Measurements from ENCODE around the gene ZNF408. TPM values are rescaled to one million over a fixed set of nuclear protein-coding genes. Genes with fewer than 3 reads are reported as not detected.
A peak's percentile ranks its signal among the peaks of the same experiment; 100 is the strongest.
"Not testable (repeated sequence)": the region's sequence is repeated elsewhere in the genome, so short reads cannot be mapped to it uniquely, and the experiment has no call there.

The ZNF408 gene
- total and polyA plus RNA-seq, 7 donors: 5.0 to 15.0 (median 9.9) TPM

- 18 to 25% (median 20%) methylated on average over 10 of the region's 10 CpGs for WGBS, 3 donors
Observed at GRCh38 chr11:46710821-46711269, 10.0 kb downstream of the ZNF408 start.

GRCh38 chr11:46711303-46711702, 10.5 kb downstream of the ZNF408 start:
- Histone ChIP-seq H3K9me3 (no peaks in the 10 kb centered on the region), H3K27ac (peak overlapping the region; percentile 90), H3K36me3 (ENCODE audit: insufficient read depth in 1 of 2, low read depth in 1 of 2) (peaks cover 0 to 7% of the 10 kb centered on the region in 2 donors), H3K4me3 (no peak overlapping the region), H3K27me3 (ENCODE audit: insufficient read depth in 3 of 3, low read length in 2 of 3) (no peaks in the 10 kb centered on the region), H3K4me1 (peaks cover 14% of the 10 kb centered on the region)
- DNase-seq (no peak), ATAC-seq (peak; percentile 49 to 62 (median 51))
- TF ChIP-seq, protein P1, sequence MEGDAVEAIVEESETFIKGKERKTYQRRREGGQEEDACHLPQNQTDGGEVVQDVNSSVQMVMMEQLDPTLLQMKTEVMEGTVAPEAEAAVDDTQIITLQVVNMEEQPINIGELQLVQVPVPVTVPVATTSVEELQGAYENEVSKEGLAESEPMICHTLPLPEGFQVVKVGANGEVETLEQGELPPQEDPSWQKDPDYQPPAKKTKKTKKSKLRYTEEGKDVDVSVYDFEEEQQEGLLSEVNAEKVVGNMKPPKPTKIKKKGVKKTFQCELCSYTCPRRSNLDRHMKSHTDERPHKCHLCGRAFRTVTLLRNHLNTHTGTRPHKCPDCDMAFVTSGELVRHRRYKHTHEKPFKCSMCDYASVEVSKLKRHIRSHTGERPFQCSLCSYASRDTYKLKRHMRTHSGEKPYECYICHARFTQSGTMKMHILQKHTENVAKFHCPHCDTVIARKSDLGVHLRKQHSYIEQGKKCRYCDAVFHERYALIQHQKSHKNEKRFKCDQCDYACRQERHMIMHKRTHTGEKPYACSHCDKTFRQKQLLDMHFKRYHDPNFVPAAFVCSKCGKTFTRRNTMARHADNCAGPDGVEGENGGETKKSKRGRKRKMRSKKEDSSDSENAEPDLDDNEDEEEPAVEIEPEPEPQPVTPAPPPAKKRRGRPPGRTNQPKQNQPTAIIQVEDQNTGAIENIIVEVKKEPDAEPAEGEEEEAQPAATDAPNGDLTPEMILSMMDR (IDR thresholded peaks at IDR 0.05): no peak
- WGBS, 3 donors: 21 to 46% (median 25%) methylated on average over 5 of the region's 5 CpGs
- intact Hi-C loops (cut with DNase I): no loop called here

More at GRCh38 chr11:46710821-46711269, 10.0 kb downstream of the ZNF408 start:
- intact Hi-C loops (cut with DNase I): no loop called here
- Histone ChIP-seq H3K27ac (peak overlapping the region; percentile 90), H3K4me1 (peaks cover 14% of the 10 kb centered on the region), H3K9me3 (no peaks in the 10 kb centered on the region), H3K27me3 (ENCODE audit: insufficient read depth in 3 of 3, low read length in 2 of 3) (no peaks in the 10 kb centered on the region), H3K36me3 (ENCODE audit: insufficient read depth in 1 of 2, low read depth in 1 of 2) (peaks cover 0 to 12% of the 10 kb centered on the region in 2 donors), H3K4me3 (no peak overlapping the region)
- DNase-seq (peak; percentile 75 to 86), ATAC-seq (peak; percentile 96)
- TF ChIP-seq, protein P1 (IDR thresholded peaks at IDR 0.05): no peak

DNA sequence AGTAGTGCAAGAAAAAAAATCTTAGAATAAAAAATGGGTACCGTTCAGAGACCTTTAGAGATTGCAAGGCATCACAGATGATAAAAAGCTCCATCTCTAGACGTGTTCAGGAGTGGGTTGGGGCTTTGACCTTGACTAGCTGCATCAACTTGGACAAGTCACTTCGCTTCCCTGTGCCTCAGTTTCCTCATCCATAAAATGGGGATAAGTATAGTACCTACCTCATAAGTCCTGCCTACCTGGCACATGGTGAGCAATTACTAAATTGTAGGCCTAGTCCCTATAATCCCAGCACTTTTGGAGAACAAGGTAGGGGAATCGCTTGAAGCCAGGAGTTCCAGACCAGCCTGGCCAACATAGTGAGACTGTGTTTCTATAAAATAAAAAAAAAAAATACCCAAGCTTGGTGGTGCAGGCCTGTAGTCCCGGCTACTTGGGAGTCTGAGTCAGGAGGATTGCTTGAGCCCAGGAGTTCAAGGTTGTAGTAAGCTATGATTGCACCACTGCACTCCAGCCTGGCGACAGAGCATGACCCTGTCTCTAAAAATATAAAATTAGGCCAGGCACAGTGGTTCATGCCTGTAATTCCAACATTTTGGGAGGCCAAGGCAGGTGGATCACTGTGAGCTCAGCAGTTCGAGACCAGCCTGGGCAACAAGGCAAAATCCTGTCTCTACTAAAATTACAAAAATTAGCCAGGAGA, 12.2 kb downstream of the ZNF408 start:
- intact Hi-C loops (cut with DNase I): no loop called here
- 79 to 91% (median 81%) methylated on average over 7 of the region's 7 CpGs for WGBS, 3 donors

DNA sequence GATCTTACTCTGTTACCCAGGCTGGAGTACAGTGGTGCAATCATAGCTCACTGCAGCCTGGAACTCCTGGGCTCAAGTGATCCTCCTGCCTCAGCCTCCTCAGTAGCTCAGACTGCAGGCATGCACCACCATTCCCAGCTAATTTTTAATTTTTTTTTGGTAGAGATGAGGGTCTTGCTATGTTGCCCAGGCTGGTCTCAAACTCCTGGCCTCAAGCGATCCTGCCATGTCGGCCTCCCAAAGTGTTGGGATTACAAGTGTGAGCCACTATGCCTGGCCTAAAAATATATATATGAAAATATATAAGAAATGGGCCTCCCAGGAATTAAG, 17.0 kb downstream of the ZNF408 start:
- H3K36me3 ChIP-seq (ENCODE audit: insufficient read depth in 1 of 2, low read depth in 1 of 2); H3K4me1 ChIP-seq; H3K27me3 ChIP-seq (ENCODE audit: insufficient read depth in 3 of 3, low read length in 2 of 3); H3K9me3 ChIP-seq; H3K27ac ChIP-seq; DNase-seq; intact Hi-C loops (cut with DNase I); H3K4me3 ChIP-seq; ATAC-seq: not testable (repeated sequence)
- WGBS, 3 donors: 93 to 100% (median 98%) methylated on average over 2 of the region's 2 CpGs

More for the DNA sequence above, 12.2 kb downstream of the ZNF408 start:
- TF ChIP-seq, protein P1 (IDR thresholded peaks at IDR 0.05): no peak
- DNase-seq: no peak
- Histone ChIP-seq H3K36me3 (ENCODE audit: insufficient read depth in 1 of 2, low read depth in 1 of 2) (no peaks in the 10 kb centered on the region), H3K9me3 (no peaks in the 10 kb centered on the region), H3K4me3 (no peak overlapping the region), H3K4me1 (peaks cover 14% of the 10 kb centered on the region), H3K27ac (peak overlapping the region; percentile 90), H3K27me3 (ENCODE audit: insufficient read depth in 3 of 3, low read length in 2 of 3) (no peaks in the 10 kb centered on the region)
- peak in 1 of 4 donors; percentile 14 for ATAC-seq

DNA sequence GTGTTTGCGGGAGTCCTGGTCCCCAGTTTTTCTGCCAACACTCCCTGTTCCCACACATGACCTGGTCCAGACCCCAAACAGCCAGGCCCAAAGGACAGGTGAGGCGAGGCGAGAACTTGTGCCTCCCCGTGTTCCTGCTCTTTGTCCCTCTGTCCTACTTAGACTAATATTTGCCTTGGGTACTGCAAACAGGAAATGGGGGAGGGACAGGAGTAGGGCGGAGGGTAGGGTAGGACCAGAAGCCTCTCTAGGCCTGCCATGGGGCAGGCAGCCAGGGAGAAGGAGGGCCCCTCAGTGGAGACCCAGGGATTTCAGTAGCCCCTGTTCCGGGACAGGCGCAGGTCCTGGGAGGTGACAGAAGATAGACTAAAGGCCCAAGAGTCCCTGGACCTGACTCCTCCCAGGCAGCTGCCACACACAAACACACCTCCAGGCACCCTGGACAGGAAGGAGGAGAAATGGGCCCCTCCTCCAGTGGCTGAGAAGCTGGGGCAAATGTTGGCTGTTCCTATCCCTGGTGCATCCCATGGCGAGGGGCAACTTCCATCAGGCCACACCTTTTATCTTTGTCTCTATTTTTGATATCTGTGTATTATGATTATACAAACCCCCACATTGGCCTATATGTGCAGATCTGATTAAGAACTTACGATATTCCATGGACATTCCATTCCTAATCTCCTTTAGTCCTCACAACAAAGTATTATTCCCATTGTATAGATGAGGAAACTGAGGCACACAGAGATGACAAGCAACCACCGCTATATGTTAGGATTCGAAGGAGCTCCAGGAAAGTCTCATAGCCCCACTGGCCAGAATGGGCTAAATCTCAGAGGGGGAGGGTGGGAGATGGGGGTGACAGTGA, 17.6 kb downstream of the ZNF408 start:
- Histone ChIP-seq H3K4me1 (no peaks in the 10 kb centered on the region), H3K27me3 (ENCODE audit: insufficient read depth in 3 of 3, low read length in 2 of 3) (no peaks in the 10 kb centered on the region), H3K4me3 (no peak overlapping the region), H3K9me3 (no peaks in the 10 kb centered on the region), H3K27ac (no peak overlapping the region), H3K36me3 (ENCODE audit: insufficient read depth in 1 of 2, low read depth in 1 of 2) (no peaks in the 10 kb centered on the region)
- DNase-seq (no peak), ATAC-seq (no peak)
- TF ChIP-seq, protein P1 (IDR thresholded peaks at IDR 0.05): no peak
- intact Hi-C loops (cut with DNase I): no loop called here
- WGBS, 3 donors: 87 to 90% (median 89%) methylated on average over 11 of the region's 11 CpGs

Data from psoas muscle (tissue), 8 donors.